ENCODE results near the gene IGFN1.

DNA sequence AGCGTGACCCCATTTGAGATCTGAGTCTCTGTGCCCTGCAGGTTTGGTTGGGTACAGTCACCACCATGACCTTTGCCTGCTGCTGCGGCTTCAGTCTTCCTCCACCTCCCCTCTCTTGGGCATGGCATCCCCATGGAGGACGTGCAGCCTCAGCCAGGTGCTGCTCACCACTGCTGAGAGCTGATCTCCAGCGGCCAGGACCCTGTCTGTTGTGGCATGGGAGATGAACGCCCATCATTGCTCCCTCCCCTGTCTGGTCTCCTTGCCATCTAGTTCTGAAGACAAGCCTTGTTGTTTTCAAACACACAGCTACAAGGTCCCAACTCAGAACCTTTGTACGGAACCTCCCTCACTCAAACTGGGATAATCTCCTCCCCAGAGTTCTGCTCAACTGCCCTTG, 73.4 kb downstream of the IGFN1 start:
- TF ChIP-seq, protein P1, sequence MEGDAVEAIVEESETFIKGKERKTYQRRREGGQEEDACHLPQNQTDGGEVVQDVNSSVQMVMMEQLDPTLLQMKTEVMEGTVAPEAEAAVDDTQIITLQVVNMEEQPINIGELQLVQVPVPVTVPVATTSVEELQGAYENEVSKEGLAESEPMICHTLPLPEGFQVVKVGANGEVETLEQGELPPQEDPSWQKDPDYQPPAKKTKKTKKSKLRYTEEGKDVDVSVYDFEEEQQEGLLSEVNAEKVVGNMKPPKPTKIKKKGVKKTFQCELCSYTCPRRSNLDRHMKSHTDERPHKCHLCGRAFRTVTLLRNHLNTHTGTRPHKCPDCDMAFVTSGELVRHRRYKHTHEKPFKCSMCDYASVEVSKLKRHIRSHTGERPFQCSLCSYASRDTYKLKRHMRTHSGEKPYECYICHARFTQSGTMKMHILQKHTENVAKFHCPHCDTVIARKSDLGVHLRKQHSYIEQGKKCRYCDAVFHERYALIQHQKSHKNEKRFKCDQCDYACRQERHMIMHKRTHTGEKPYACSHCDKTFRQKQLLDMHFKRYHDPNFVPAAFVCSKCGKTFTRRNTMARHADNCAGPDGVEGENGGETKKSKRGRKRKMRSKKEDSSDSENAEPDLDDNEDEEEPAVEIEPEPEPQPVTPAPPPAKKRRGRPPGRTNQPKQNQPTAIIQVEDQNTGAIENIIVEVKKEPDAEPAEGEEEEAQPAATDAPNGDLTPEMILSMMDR (IDR thresholded peaks at IDR 0.05): no peak
- TF ChIP-seq ZFX (IDR thresholded peaks at IDR 0.05; ENCODE audit: borderline replicate concordance): no peak

Data from 22Rv1 (cell line).